Glutamatergic neuron (in vitro differentiated cells): ENCODE results near the gene PSTK. TPM values are rescaled to one million over a fixed set of nuclear protein-coding genes. Genes with fewer than 3 reads are reported as not detected.

ENCODE experiments used
- DNase-seq: peaks from one replicate; pipeline ENCODE4 v3.0.0; 2022
- H3K27ac Mint-ChIP-seq: one replicate; pipeline ENCODE4 v1.8.0; 2020; ENCODE audit warnings: mild to moderate bottlenecking, mixed read lengths, inconsistent platforms; ENCODE audit not compliant: unreplicated experiment
- H3K27me3 Mint-ChIP-seq: one replicate; pipeline ENCODE4 v1.8.0; 2020; ENCODE audit warnings: mild to moderate bottlenecking, moderate library complexity, mixed read lengths, inconsistent platforms; ENCODE audit not compliant: unreplicated experiment
- H3K36me3 Mint-ChIP-seq: one replicate; pipeline ENCODE4 v1.8.0; 2020; ENCODE audit warnings: mild to moderate bottlenecking, mixed read lengths, inconsistent platforms; ENCODE audit not compliant: unreplicated experiment
- H3K4me1 Mint-ChIP-seq: one replicate; pipeline ENCODE4 v1.8.0; 2020; ENCODE audit warnings: mild to moderate bottlenecking, low read depth, mixed read lengths, inconsistent platforms; ENCODE audit not compliant: unreplicated experiment
- H3K4me3 Mint-ChIP-seq: one replicate; pipeline ENCODE4 v1.8.0; 2020; ENCODE audit warnings: mild to moderate bottlenecking, mixed read lengths, inconsistent platforms; ENCODE audit not compliant: unreplicated experiment
- H3K9me3 Mint-ChIP-seq: one replicate; pipeline ENCODE4 v1.8.0; 2020; ENCODE audit warnings: mild to moderate bottlenecking, moderate library complexity, mixed read lengths, inconsistent platforms; ENCODE audit not compliant: unreplicated experiment
- total RNA-seq: library from RNA; stranded (reverse); fragmentation: NEBNext Ultra II Directional; extraction: Animal tissue kit (Norgen Biotek cat#: 25700); gene quantifications from one replicate; pipeline ENCODE4 v1.2.1, GENCODE V29; 2021; ENCODE audit not compliant: unreplicated experiment
- TF ChIP-seq, protein P1 (sequence below): fragments of 200-600 bp; sonication (generic); IDR thresholded peaks from one replicate; pipeline ENCODE4 v1.5.0; 2021; ENCODE audit not compliant: partially characterized antibody, unreplicated experiment

The PSTK gene
- total RNA-seq, 1 donor from 2014 or later, result 3.8 TPM

DNA sequence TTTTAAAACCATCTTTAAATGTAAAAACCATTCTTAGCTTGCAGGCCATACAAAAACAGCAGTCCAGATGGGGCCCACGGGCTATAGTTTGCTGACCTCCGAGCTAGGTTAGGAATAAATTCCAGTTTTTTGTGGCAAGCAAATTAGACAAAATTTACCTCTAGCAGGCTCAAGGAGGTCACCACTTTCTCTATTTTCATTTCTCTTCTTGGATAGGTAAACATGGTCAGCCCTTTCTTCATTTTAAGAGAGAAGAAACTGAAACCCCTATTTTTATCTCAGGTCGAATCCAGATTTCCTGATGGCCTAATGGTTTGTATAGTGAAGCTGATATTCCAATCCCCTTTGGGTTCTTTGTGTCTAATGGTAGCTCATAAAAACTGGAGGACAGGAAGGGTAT, 17.7 kb downstream of the PSTK start:
- Mint-ChIP-seq H3K4me3 (no peak overlapping the region), H3K27ac (no peak overlapping the region), H3K9me3 (no peaks in the 10 kb centered on the region), H3K4me1 (peaks cover 5% of the 10 kb centered on the region), H3K36me3 (no peaks in the 10 kb centered on the region), H3K27me3 (no peaks in the 10 kb centered on the region)
- TF ChIP-seq, protein P1, sequence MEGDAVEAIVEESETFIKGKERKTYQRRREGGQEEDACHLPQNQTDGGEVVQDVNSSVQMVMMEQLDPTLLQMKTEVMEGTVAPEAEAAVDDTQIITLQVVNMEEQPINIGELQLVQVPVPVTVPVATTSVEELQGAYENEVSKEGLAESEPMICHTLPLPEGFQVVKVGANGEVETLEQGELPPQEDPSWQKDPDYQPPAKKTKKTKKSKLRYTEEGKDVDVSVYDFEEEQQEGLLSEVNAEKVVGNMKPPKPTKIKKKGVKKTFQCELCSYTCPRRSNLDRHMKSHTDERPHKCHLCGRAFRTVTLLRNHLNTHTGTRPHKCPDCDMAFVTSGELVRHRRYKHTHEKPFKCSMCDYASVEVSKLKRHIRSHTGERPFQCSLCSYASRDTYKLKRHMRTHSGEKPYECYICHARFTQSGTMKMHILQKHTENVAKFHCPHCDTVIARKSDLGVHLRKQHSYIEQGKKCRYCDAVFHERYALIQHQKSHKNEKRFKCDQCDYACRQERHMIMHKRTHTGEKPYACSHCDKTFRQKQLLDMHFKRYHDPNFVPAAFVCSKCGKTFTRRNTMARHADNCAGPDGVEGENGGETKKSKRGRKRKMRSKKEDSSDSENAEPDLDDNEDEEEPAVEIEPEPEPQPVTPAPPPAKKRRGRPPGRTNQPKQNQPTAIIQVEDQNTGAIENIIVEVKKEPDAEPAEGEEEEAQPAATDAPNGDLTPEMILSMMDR, result no peak
- no peak for DNase-seq

DNA sequence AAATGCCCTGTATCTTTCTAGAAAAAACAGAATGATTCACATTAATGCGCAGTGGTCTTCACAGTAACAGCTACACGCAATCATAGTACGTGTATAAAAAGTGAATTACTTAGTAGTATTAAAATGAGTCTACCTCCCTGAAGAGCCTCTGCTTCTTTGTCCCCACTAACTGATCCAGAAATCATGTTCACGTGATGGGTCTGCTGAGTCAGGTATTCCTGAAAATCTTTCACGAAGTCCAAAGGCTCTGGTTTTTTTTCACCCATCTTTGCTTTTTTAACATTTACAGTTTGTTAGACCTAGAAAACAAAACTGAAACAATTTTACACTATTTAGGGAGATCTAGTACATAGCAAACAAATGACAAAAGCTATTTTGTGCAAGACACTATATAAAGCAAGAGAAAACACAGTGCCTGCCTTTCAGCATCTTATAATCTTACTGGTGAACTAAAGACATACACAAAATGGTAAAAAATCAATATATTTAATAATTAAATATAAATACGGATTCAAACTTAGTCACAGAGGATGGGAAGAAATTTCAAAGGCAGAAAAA, 18.2 kb downstream of the PSTK start:
- TF ChIP-seq, protein P1, result no peak
- H3K4me3 Mint-ChIP-seq, result no peak overlapping the region
- H3K36me3 Mint-ChIP-seq, result no peaks in the 10 kb centered on the region
- DNase-seq, result no peak
- H3K4me1 Mint-ChIP-seq, result peaks cover 5% of the 10 kb centered on the region
- H3K27me3 Mint-ChIP-seq, result no peaks in the 10 kb centered on the region
- no peaks in the 10 kb centered on the region for H3K9me3 Mint-ChIP-seq
- no peak overlapping the region for H3K27ac Mint-ChIP-seq

DNA sequence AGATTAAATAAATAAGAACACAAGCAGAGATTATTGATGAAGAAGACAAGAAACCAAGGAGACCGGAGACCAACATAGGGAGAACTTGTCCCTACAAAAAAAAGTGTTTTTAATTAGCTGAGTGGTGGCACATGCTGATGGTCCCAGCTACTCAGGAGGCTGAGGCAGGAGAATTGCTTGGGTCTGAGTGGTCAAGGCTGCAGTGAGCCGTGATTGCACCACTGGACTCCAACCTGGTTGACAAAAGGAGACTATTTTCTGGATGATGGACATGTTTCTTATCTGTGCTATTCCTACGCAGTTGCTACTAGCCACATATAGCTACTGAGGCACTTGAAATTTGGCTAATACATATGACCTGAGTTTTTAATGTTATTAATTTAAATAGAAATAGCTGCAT, 18.7 kb downstream of the PSTK start:
- Mint-ChIP-seq H3K4me3 (no peak overlapping the region), H3K27ac (no peak overlapping the region), H3K9me3 (no peaks in the 10 kb centered on the region), H3K36me3 (no peaks in the 10 kb centered on the region), H3K27me3 (no peaks in the 10 kb centered on the region), H3K4me1 (peaks cover 5% of the 10 kb centered on the region)
- TF ChIP-seq, protein P1, result no peak
- no peak for DNase-seq

DNA sequence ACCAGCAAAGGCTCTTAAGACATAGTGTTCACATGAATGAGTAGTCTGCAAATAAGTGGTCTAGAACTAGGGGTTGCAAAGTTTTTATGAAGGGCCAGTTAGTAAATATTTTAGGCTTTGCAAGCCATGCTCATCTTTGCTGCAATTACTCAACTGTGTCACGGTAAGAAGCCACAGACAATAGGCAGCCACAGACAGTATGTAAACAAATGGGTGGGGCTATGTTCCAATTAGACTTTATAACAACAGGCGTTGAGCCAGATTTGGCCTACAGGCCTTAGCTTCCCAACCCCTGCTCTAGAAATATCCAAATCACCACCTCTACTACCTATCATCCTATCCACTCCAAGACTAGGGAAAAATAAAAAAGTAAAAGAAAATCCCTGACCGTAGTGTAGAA, 19.1 kb downstream of the PSTK start:
- no peaks in the 10 kb centered on the region for H3K9me3 Mint-ChIP-seq
- no peak for DNase-seq
- H3K4me3 Mint-ChIP-seq, result no peak overlapping the region
- TF ChIP-seq, protein P1, result no peak
- no peak overlapping the region for H3K27ac Mint-ChIP-seq
- H3K27me3 Mint-ChIP-seq, result no peaks in the 10 kb centered on the region
- H3K36me3 Mint-ChIP-seq, result no peaks in the 10 kb centered on the region
- H3K4me1 Mint-ChIP-seq, result peaks cover 5% of the 10 kb centered on the region

DNA sequence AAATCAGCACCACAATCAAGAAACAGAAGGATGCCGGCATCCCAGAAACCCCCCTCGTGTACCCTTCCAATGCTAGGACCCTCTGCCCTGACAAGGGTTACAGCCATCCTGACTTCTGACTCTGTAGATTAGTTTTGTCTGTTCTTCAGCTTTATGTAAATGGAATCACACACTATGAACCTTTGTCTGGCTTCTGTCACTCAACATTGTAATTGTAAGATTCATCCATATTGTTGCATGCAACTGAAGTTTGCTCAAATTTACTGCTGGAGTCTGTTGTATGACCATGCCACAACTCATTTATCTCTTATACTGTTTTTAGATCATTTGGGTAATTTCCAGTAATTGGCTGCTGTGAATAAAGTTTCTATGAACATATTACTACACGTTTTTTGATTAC, 20.0 kb downstream of the PSTK start:
- H3K9me3 Mint-ChIP-seq, result no peaks in the 10 kb centered on the region
- no peak overlapping the region for H3K4me3 Mint-ChIP-seq
- no peaks in the 10 kb centered on the region for H3K36me3 Mint-ChIP-seq
- no peaks in the 10 kb centered on the region for H3K27me3 Mint-ChIP-seq
- TF ChIP-seq, protein P1, result no peak
- no peak overlapping the region for H3K27ac Mint-ChIP-seq
- peaks cover 5% of the 10 kb centered on the region for H3K4me1 Mint-ChIP-seq
- no peak for DNase-seq
